ENCODE measurements around the gene SRGAP3.

- TF ChIP-seq CTCF (IDR thresholded peaks at IDR 0.05) (no peak), POLR2A (IDR thresholded peaks at IDR 0.05) (no peak)
Observed at GRCh38 chr3:9040996-9041395, 208.4 kb downstream of the SRGAP3 start.

All from uterus (tissue), 2 donors.